Activated T-cell treated with anti-CD3 and anti-CD28 coated beads, Interleukin-2, amount 50 U/mL, for 4 hours (primary cell): ENCODE measurements around the gene AQP12B. TPM values are rescaled to one million over a fixed set of nuclear protein-coding genes. Genes with fewer than 3 reads are reported as not detected.
"Not testable (repeated sequence)": the region's sequence is repeated elsewhere in the genome, so short reads cannot be mapped to it uniquely, and the experiment has no call there.

Source experiments
- ATAC-seq, 2 donors: fragments of 200-7000 bp; cut with Tn5 transposase; one replicate each; pipeline ENCODE4 v1.10.0; 2021
- DNase-seq: peaks from one replicate; pipeline ENCODE4 v3.0.0-alpha.2; 2020
- H3K27me3 Mint-ChIP-seq: one replicate; pipeline ENCODE4 v1.8.0; 2021; ENCODE audit warnings: low read depth, mixed read lengths
- H3K36me3 Mint-ChIP-seq: one replicate; pipeline ENCODE4 v1.8.0; 2022; ENCODE audit warnings: mixed read lengths; ENCODE audit not compliant: insufficient read depth
- H3K4me1 Mint-ChIP-seq: one replicate; pipeline ENCODE4 v1.8.0; 2021; ENCODE audit warnings: low read depth, mixed read lengths
- H3K4me3 Mint-ChIP-seq: one replicate; pipeline ENCODE4 v1.8.0; 2021; ENCODE audit warnings: mild to moderate bottlenecking, moderate library complexity, mixed read lengths
- H3K9me3 Mint-ChIP-seq: one replicate; pipeline ENCODE4 v1.8.0; 2021; ENCODE audit warnings: mixed read lengths
- total RNA-seq, 3 donors: library from RNA; stranded (reverse); gene quantifications; one replicate each; pipeline ENCODE4 v1.2.1, GENCODE V29; 2021

Gene AQP12B, protein sequence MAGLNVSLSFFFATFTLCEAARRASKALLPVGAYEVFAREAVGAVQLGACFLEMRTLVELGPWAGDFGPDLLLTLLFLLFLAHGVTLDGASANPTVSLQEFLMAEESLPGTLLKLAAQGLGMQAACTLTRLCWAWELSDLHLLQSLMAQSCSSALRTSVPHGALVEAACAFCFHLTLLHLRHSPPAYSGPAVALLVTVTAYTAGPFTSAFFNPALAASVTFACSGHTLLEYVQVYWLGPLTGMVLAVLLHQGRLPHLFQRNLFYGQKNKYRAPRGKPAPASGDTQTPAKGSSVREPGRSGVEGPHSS
- total RNA-seq, result not detected

DNA sequence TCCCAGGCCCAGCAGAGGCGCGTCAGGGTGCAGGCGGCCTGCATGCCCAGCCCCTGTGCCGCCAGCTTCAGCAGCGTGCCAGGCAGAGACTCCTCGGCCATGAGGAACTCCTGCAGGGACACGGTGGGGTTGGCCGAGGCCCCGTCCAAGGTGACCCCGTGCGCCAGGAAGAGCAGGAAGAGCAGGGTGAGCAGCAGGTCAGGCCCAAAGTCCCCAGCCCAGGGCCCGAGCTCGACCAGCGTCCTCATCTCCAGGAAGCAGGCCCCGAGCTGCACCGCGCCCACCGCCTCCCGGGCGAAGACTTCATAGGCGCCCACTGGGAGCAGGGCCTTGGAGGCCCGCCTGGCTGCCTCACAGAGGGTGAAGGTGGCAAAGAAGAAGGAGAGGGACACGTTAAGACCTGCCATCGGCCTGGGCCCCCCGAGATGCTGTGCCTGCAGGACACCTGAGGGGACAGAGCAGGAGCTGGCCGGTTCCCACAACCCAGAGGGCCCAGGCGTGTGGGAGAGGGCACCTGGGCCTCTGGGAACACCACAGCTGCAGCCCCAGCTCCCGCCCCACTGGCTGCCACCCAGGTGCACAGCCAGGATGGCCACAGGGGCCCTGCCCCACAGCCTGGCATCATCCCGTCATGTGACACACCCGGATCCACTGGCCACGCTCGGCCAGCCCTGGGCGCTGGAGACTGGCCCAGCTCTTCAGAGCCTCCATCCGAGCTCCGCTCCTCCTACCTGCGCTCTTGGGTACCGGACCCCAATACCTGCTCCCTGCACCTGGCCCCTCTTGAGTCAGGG lies at the start of gene AQP12B:
TSS of gene AQP12B (minus strand) at position 455 of the 794 bp plus-strand sequence. CDS start at position 407, 48 bp downstream.
- H3K9me3 Mint-ChIP-seq, H3K27me3 Mint-ChIP-seq, H3K36me3 Mint-ChIP-seq, H3K4me1 Mint-ChIP-seq, DNase-seq, ATAC-seq: not testable (repeated sequence)
- peak within 1 kb of the TSS; percentile 51 for H3K4me3 Mint-ChIP-seq

DNA sequence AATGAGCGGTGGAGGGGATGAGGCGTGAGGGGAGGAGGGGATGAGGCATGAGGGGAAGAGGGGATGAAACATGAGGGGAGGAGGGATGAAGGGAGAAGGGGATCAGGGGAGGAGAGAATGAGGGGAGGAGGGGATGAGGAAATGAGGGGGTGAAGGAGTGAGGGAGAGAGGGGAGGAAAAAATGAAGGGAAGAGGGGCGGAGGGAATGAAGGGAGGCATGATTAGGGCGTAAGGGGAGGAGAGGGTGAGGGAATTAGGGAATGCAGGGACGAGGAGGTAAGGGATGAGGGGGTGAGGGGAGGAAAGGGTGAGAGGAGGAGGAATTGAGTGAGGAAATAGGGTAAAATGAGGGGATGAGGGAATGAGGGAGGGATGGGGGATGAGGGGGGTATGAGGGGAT lies 49.5 kb upstream of the AQP12B start:
- peaks cover 3% of the 10 kb centered on the region for H3K27me3 Mint-ChIP-seq
- no peak overlapping the region for H3K4me3 Mint-ChIP-seq
- H3K4me1 Mint-ChIP-seq, result no peaks in the 10 kb centered on the region
- DNase-seq (no peak), ATAC-seq (no peak)
- no peaks in the 10 kb centered on the region for H3K36me3 Mint-ChIP-seq
- no peaks in the 10 kb centered on the region for H3K9me3 Mint-ChIP-seq

DNA sequence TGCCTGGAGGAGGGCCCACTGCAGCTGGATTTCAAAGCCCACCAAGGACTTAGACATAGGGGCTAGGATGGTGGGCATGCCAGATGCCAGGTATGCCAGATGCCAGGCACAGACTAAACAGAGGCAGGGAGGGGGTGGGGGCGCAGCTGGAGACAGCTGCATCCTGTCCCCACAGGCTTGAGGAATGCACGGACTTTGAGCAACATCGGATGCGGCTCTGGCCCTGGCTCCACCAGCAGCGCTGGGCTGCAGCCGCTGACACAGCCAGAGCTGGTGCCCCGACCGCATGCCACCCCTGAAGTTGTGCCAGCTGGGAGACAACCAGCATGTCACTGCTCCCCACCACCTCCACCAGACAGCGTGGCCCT lies 48.5 kb upstream of the AQP12B start:
- Mint-ChIP-seq H3K4me1 (no peaks in the 10 kb centered on the region), H3K27me3 (peaks cover 3% of the 10 kb centered on the region), H3K9me3 (no peaks in the 10 kb centered on the region), H3K4me3 (no peak overlapping the region), H3K36me3 (no peaks in the 10 kb centered on the region)
- ATAC-seq (no peak), DNase-seq (no peak)

DNA sequence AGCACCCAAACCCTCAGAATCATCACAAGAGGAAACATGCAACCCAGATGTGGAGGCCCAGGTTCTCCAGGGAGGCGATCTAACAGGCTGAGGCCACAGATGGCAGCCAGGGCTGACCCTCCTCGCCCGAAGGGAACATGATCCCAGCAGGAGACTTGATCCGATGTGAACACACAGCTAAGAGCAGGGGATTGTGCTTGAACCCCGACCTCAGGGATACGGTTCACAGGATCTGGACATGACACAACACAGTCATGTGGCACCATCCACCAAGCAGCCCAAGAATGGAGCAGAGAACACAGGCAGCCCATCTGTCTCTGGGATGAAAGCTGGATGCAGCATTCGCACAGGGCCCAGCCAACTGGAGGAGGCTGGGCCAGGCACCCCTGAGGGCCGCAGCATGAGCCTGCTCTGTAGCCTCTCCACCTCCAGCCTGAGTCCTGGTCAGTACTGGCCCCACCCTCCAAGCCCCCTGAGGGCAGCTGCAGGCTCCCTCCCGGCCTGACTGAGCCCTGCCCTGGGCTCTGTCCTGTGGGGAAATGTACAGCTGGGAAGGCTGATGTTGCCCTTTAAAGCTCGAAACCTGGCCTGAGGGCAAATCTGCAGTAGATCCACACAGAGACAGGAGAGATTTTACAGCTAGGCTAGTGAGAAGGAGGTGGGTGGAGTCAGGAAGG lies 48.0 kb upstream of the AQP12B start:
- no peaks in the 10 kb centered on the region for H3K4me1 Mint-ChIP-seq

DNA sequence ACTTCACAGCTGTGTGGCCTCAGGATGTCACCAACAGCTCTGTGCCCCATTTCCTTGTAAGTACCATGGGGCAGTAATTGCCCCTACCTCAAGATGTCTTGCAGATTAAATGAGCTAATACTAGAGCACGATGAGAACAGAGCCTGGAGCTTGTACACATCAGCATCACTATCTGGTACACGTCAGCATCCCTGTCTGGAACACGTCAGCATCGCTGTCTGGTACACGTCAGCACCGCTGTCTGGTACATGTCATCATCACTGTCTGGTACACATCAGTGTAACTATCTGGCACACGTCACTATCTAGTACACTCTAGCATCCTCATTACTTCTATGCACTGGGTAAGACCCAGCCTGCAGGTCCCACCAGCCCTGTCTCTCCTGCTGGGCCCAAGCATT lies 46.1 kb upstream of the AQP12B start:
- Mint-ChIP-seq H3K36me3 (no peaks in the 10 kb centered on the region), H3K27me3 (peaks cover 3% of the 10 kb centered on the region), H3K4me3 (no peak overlapping the region), H3K4me1 (no peaks in the 10 kb centered on the region), H3K9me3 (no peaks in the 10 kb centered on the region)
- DNase-seq (no peak), ATAC-seq (no peak)

More for the DNA sequence above, 48.0 kb upstream of the AQP12B start:
- Mint-ChIP-seq H3K9me3 (no peaks in the 10 kb centered on the region), H3K27me3 (peaks cover 3% of the 10 kb centered on the region), H3K4me3 (no peak overlapping the region), H3K36me3 (no peaks in the 10 kb centered on the region)
- ATAC-seq (no peak), DNase-seq (no peak)

DNA sequence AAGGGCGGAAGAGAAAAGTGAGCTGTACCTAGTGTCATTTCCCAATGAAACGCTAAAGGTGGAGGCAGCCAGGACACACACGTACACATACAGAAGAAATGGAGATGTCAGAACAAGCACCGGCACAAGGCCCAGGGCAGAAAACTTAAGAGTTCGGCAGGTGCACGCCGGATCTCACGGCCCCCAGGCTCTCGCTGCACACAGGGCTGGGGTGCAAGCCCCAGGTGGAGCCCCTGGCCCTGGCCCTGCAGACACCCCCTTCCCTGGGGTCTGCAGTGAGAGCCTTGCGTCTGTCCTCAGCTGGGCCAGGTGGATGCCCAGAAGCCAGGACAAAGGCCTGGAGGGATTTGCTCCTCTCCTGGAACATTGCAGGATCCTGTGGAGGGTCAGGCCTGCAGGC lies 45.7 kb upstream of the AQP12B start:
- Mint-ChIP-seq H3K4me1 (no peaks in the 10 kb centered on the region), H3K4me3 (no peak overlapping the region)
- ATAC-seq, result no peak

DNA sequence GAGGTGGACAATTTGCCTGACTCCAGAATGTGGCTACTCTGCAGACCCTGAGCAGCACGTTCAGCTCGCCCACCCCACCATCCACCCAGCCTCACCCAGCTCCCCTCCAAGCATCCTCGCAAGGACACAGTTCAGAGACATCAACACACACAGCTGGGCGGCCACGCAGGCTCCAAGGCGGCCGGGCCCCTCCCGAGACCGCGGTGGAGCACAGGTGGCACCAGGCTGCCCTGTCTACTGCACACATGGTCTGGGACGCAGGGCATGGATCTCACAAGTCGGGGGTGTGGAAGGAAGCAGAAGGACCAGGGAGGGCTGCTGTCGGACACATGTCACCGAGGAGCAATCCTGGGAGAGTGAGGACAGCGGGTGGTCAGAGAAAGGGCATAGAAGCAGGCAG lies 45.2 kb upstream of the AQP12B start:
- Mint-ChIP-seq H3K4me1 (no peaks in the 10 kb centered on the region), H3K9me3 (no peaks in the 10 kb centered on the region), H3K36me3 (no peaks in the 10 kb centered on the region), H3K4me3 (no peak overlapping the region), H3K27me3 (peaks cover 3% of the 10 kb centered on the region)
- ATAC-seq (no peak), DNase-seq (no peak)

More for the DNA sequence above, 45.7 kb upstream of the AQP12B start:
- Mint-ChIP-seq H3K9me3 (no peaks in the 10 kb centered on the region), H3K27me3 (peaks cover 3% of the 10 kb centered on the region), H3K36me3 (no peaks in the 10 kb centered on the region)
- DNase-seq, result no peak

DNA sequence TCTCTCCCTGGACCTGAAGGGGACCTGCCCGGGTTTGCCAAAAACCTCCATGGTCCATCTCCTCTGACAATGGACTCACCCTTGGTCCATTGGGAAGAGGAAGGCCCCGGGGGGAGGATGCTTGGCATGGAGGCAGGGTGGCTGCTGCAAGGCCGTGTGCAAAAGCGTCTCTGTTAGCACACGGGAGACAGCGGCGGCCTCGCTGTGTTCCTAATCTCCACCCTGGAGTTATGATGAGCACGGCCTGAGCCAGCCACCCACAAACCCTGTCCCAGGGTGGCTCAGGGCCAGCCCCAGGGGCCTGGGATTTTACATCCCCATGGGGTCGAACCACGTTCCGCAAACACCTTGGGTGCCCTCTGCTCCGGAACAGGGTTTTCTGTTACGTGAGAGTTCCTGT lies 44.8 kb upstream of the AQP12B start:
- H3K4me1 Mint-ChIP-seq, result no peaks in the 10 kb centered on the region
- DNase-seq (no peak), ATAC-seq (no peak)
- no peaks in the 10 kb centered on the region for H3K36me3 Mint-ChIP-seq
- H3K9me3 Mint-ChIP-seq, result no peaks in the 10 kb centered on the region
- H3K27me3 Mint-ChIP-seq, result peaks cover 3% of the 10 kb centered on the region
- H3K4me3 Mint-ChIP-seq, result no peak overlapping the region

DNA sequence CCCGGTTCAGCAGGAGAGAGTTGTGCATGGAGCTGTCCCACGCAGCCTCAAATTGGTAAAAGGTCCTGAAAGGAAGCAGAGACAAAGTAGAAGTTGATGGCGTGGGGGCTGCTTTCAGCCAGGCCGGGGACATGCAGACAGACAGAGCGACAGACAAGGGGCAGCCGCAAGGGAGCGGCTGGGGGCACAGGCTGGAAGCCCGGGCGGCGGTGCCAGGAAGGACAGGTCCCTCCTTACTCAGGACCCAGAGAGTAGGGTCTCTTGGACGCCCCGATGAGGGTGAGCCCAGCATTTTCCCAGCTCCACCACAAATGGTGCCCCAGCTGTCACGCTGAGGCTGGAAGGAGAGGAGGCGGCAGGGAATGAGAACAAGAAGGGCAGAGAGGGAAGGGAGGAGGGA lies 44.2 kb upstream of the AQP12B start:
- Mint-ChIP-seq H3K4me1 (no peaks in the 10 kb centered on the region), H3K36me3 (no peaks in the 10 kb centered on the region), H3K4me3 (no peak overlapping the region), H3K9me3 (no peaks in the 10 kb centered on the region), H3K27me3 (peaks cover 3% of the 10 kb centered on the region)
- DNase-seq (no peak), ATAC-seq (no peak)

DNA sequence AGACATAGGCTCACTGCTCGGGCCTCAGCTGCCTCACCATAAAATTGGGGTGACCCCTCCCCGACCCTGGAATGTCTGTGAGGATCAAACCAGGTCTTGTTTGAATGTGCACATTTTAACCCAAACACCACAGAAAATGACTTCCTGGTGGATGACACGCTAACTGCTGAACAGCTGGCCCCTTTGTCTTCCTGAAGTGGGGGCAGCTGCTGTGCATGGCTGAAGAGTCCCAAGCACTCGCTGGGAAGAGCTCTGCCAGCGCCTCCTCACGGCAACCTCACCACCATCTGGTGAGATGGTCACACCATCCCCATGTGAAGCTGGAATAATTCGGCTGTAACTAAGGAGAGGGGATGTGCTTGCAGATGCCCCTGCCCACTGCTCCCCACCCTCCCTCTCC lies 43.0 kb upstream of the AQP12B start:
- DNase-seq, result no peak

DNA sequence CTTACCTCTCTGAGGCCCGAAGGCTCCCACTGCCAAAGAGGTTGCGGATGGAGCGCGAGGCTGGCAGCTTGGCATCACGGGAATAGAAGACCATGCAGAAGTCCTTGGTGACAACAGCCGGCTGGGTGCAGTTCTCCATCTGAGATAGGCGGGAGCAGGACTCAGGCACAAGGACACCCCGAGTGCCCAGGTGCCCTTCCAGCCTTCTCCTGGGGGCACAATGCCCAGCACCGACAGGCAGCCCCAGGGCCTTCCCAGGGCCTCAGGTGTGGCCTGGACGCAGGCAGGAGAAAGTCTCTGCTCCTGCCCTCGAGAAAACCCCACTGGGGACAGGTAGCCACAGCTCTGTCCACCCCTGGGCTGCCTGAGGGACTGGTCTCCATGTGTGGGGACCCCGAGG lies 42.6 kb upstream of the AQP12B start:
- no peak overlapping the region for H3K4me3 Mint-ChIP-seq
- no peak for DNase-seq
- no peak for ATAC-seq
- peaks cover 3% of the 10 kb centered on the region for H3K27me3 Mint-ChIP-seq
- no peaks in the 10 kb centered on the region for H3K36me3 Mint-ChIP-seq
- H3K4me1 Mint-ChIP-seq, result no peaks in the 10 kb centered on the region
- no peaks in the 10 kb centered on the region for H3K9me3 Mint-ChIP-seq

More for the DNA sequence above, 43.0 kb upstream of the AQP12B start:
- Mint-ChIP-seq H3K9me3 (no peaks in the 10 kb centered on the region), H3K4me3 (no peak overlapping the region), H3K4me1 (no peaks in the 10 kb centered on the region), H3K36me3 (no peaks in the 10 kb centered on the region), H3K27me3 (peaks cover 3% of the 10 kb centered on the region)
- no peak for ATAC-seq

DNA sequence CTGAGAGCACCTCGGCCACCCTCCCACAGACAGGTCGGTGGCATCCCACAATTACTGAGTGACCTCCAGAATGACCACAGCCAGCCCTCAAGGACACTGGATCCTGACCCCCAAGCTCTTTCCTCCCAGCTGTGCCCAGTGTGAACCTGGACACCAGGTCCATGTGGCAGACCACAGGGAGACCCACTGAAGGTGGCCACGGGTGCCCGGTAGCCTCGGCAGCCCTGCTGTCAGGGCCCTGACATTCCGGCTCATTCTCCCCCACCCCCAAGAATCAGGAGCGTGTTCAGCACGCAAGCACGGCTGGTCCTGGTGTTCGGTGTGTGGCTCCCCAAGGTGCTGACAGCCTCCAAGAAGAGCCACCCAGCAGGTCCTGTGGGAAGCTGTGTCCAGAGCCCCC lies 41.7 kb upstream of the AQP12B start:
- no peaks in the 10 kb centered on the region for H3K9me3 Mint-ChIP-seq
- no peaks in the 10 kb centered on the region for H3K36me3 Mint-ChIP-seq
- H3K4me3 Mint-ChIP-seq, result no peak overlapping the region
- H3K27me3 Mint-ChIP-seq, result peaks cover 3% of the 10 kb centered on the region
- ATAC-seq (no peak), DNase-seq (no peak)
- H3K4me1 Mint-ChIP-seq, result no peaks in the 10 kb centered on the region

DNA sequence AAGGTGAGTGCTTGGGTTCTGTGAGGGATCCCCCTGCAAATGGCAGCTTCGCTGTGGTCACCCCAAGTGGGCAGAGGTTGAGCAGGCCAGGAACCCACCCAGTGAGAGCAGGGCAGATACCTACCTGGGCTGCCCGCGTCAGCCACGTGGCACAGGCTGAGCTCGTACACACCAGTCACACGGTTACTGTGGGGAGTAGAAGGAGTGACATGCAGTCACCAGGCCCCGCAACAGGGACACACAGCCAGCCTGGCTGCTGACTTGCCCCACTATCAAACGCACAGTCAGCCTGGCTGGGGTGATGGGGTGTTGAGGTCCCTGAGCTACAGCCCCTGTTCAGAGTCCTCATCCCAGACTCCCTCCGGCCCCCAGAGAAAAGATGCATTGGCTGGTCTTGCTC lies 41.2 kb upstream of the AQP12B start:
- Mint-ChIP-seq H3K9me3 (no peaks in the 10 kb centered on the region), H3K4me1 (no peaks in the 10 kb centered on the region), H3K27me3 (peaks cover 1% of the 10 kb centered on the region), H3K36me3 (no peaks in the 10 kb centered on the region), H3K4me3 (no peak overlapping the region)
- DNase-seq (no peak), ATAC-seq (no peak)

DNA sequence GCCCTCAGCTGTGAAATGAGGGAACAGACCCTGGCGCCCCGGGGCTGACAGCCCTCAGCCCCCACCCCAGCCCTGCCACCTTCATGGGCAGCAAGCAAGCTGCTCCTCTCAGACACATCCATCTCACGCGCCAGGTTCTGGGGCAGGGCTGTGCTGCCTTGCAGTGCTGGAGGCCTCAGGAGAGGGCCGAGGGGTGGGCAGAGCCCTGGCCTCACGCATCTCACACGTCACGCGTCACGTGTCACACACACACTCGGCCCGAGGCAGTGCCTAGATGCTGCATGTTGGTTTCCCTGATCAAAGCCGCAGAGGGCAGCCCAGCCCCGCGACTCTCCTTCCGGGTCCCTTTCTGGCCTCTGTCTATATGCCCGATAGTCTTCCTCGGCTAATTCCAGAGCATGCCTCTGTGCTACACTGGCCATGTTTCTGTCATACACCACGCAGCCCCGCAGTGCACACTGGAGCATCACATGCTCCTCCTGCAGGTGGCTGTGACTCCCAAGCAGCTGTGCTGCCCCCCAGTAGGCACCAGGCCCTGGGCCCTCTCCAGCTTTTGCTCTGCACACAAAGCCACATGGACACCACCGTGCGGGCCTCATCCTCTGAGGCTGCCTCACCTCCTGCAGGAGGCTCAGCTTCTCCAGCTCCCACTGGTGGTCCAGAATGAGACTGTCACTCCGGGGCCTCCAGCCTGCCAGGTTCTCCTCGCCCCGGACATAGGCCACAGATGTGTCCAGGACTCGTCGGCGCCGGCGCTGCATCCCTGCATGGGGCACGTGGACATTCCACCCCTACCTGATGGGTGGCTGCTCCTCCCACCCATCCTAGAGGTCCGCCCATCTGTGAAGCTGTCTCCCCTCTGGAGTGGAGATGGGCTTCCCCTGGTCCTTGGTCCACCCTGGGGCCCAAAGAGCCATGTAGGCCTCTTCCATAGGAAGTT lies 40.4 kb upstream of the AQP12B start:
- Mint-ChIP-seq H3K4me3 (no peak overlapping the region), H3K27me3 (peaks cover 1% of the 10 kb centered on the region)
- ATAC-seq, result no peak

More for the DNA sequence above, 40.4 kb upstream of the AQP12B start:
- H3K4me1 Mint-ChIP-seq, result no peaks in the 10 kb centered on the region
- no peaks in the 10 kb centered on the region for H3K9me3 Mint-ChIP-seq
- DNase-seq, result no peak
- H3K36me3 Mint-ChIP-seq, result no peaks in the 10 kb centered on the region
